Psoas muscle (tissue), 8 donors: ENCODE measurements around the gene ARPC1B. TPM values are rescaled to one million over a fixed set of nuclear protein-coding genes. Genes with fewer than 3 reads are reported as not detected.

Experiments used
- ATAC-seq, 4 donors: fragments of 200-7000 bp; cut with Tn5 transposase; one replicate each; pipeline ENCODE4 v1.9.1; 2020; ENCODE audit warnings: moderate library complexity in 3 of 4, mild to moderate bottlenecking in 2 of 4
- DNase-seq, 2 donors: peaks; one replicate each; pipeline ENCODE4 v3.0.0-alpha.2; 2020
- H3K27ac ChIP-seq: fragments of 200-600 bp; one replicate; pipeline ENCODE4 v1.8.0; 2022
- H3K27me3 ChIP-seq, 3 donors: fragments of 200-600 bp in 1 of 3; one replicate each; pipeline versions ENCODE4 v1.6.1 to v1.8.0; 2013 to 2022; ENCODE audit warnings: low read length in 2 of 3, mild to moderate bottlenecking in 2 of 3, moderate library complexity in 1 of 3; ENCODE audit not compliant: insufficient read depth in 3 of 3
- H3K36me3 ChIP-seq, 2 donors: fragments of 200-600 bp in 1 of 2; one replicate each; pipeline versions ENCODE4 v1.6.1 to v1.8.0; 2013 to 2022; ENCODE audit warnings: low read depth in 1 of 2, mild to moderate bottlenecking in 1 of 2, moderate library complexity in 1 of 2; ENCODE audit not compliant: insufficient read depth in 1 of 2
- H3K4me1 ChIP-seq: fragments of 200-600 bp; one replicate; pipeline ENCODE4 v1.8.0; 2022
- H3K4me3 ChIP-seq: fragments of 200-600 bp; one replicate; pipeline ENCODE4 v1.8.0; 2022; ENCODE audit warnings: mild to moderate bottlenecking
- H3K9me3 ChIP-seq: fragments of 200-600 bp; one replicate; pipeline ENCODE4 v1.8.0; 2022
- CTCF ChIP-seq: fragments of 200-600 bp; IDR thresholded peaks from one replicate; pipeline ENCODE4 v1.8.0; 2022; ENCODE audit warnings: antibody characterized with exemption
- WGBS, 3 donors: extraction: QIAGEN DNeasy Blood & Tissue Kit; methylation state at CpG; one replicate each; pipeline versions ENCODE4 v1.1.6 to v1.1.7; 2013; 5-methylcytosine and 5-hydroxymethylcytosine counted together
- intact Hi-C, 2 donors: fragments of 100-400 bp; cut with DNase I; formaldehyde crosslinking; loops; one replicate each; pipeline versions ENCODE4 v1.11.0 to v1.14.2; 2022
- polyA plus RNA-seq, 3 donors: library from polyadenylated mRNA; stranded (reverse); fragments of 200-250 nt; gene quantifications; one replicate each; pipeline ENCODE4 v1.2.3, GENCODE V29; 2013
- total RNA-seq, 4 donors: library from RNA; stranded (reverse); fragmentation: NEBNext Ultra II Directional in 2 of 4; extraction: Animal tissue kit (Norgen Biotek cat#: 25700) in 2 of 4; gene quantifications; one replicate each; pipeline versions ENCODE4 v1.2.1 to v1.2.4, GENCODE V29; 2021 to 2023
- donor health status: healthy with polysubstance abuse.
- donor health status: DM: no; HTN: no; CAD: no; lungs with moderate emphysema.
- donor health status: Bipolar disorder and iron deficiency.
- donor health status: healthy.
- donor health status: DM: yes; HTN: yes; CAD: no.
- donor health status: DM: no; HTN: no; CAD: no.
- donor health status: DM: no; HTN: no; CAD: no.
- donor health status: DM: yes; HTN: yes; CAD: no.

The ARPC1B gene
- total and polyA plus RNA-seq, 7 donors: 12.9 to 61.5 (median 19.1) TPM

GRCh38 chr7:99387912-99388311 is 13.4 kb downstream of the ARPC1B start:
- WGBS, 3 donors: 94 to 96% (median 95%) methylated on average over 20 of the region's 20 CpGs
- intact Hi-C loops: no loop called here
- no peak overlapping the region for H3K4me3 ChIP-seq
- no peaks in the 10 kb centered on the region for H3K27me3 ChIP-seq
- H3K9me3 ChIP-seq: no peaks in the 10 kb centered on the region
- no peak for DNase-seq
- ATAC-seq: no peak
- H3K36me3 ChIP-seq: peaks cover 0 to 49% of the 10 kb centered on the region in 2 donors
- H3K4me1 ChIP-seq: peaks cover 4% of the 10 kb centered on the region
- H3K27ac ChIP-seq: no peak overlapping the region
- no peak for TF ChIP-seq CTCF

- H3K4me3 ChIP-seq: no peak overlapping the region
- WGBS, 3 donors: 88 to 93% (median 90%) methylated on average over 13 of the region's 13 CpGs
- DNase-seq (no peak), ATAC-seq (no peak)
- peaks cover 0 to 62% of the 10 kb centered on the region in 2 donors for H3K36me3 ChIP-seq
- no peaks in the 10 kb centered on the region for H3K27me3 ChIP-seq
- intact Hi-C loops: no loop called here
- no peak overlapping the region for H3K27ac ChIP-seq
- H3K9me3 ChIP-seq: no peaks in the 10 kb centered on the region
- no peak for TF ChIP-seq CTCF
- H3K4me1 ChIP-seq: peaks cover 10% of the 10 kb centered on the region
These were observed 15.2 kb downstream of the ARPC1B start for GRCh38 chr7:99389772-99390171.

GRCh38 chr7:99390941-99391602 is 16.5 kb downstream of the ARPC1B start:
- Histone ChIP-seq H3K27me3 (no peaks in the 10 kb centered on the region), H3K4me1 (peaks cover 10% of the 10 kb centered on the region), H3K36me3 (peaks cover 3 to 75% of the 10 kb centered on the region in 2 donors), H3K9me3 (no peaks in the 10 kb centered on the region), H3K4me3 (no peak overlapping the region), H3K27ac (no peak overlapping the region)
- 90 to 92% (median 91%) methylated on average over 22 to 23 of the region's 23 CpGs for WGBS, 3 donors
- ATAC-seq (no peak), DNase-seq (no peak)
- intact Hi-C loops: no loop called here
- no peak for TF ChIP-seq CTCF

GRCh38 chr7:99392046-99392445 is 17.5 kb downstream of the ARPC1B start:
- 82 to 85% (median 83%) methylated on average over 8 of the region's 8 CpGs for WGBS, 3 donors
- ATAC-seq (no peak), DNase-seq (no peak)
- Histone ChIP-seq H3K4me1 (peaks cover 10% of the 10 kb centered on the region), H3K9me3 (no peaks in the 10 kb centered on the region), H3K4me3 (peak overlapping the region; percentile 75), H3K27ac (no peak overlapping the region), H3K27me3 (no peaks in the 10 kb centered on the region), H3K36me3 (peaks cover 3 to 74% of the 10 kb centered on the region in 2 donors)
- no peak for TF ChIP-seq CTCF
- intact Hi-C loops: no loop called here
